Keratinocyte (primary cell): Measurements from ENCODE around the gene ANKRD33. TPM values are rescaled to one million over a fixed set of nuclear protein-coding genes. Genes with fewer than 3 reads are reported as not detected.

Source experiments
- DNase-seq: peaks from one replicate; pipeline ENCODE4 v3.0.0-alpha.2; 2011; ENCODE audit warnings: low read depth, missing footprints, low spot score
- FAIRE-seq: peaks from 2 replicates; lab custom pipeline; 2011; peaks lifted over from hg19 to GRCh38; lab: Jason Lieb, UNC
- H2AFZ ChIP-seq: 2 replicates; pipeline ENCODE4 v1.6.0; 2012; ENCODE audit warnings: low read length, control low read depth, inconsistent platforms; ENCODE audit not compliant: control insufficient read depth
- H3K27ac ChIP-seq: 2 replicates; pipeline ENCODE4 v1.5.1; 2011; ENCODE audit warnings: low read length; ENCODE audit not compliant: control insufficient read depth, insufficient read depth
- H3K27me3 ChIP-seq: 3 replicates; pipeline ENCODE4 v1.6.0; 2011; ENCODE audit warnings: low read length; ENCODE audit not compliant: control insufficient read depth, insufficient read depth; ENCODE audit errors: extremely low read depth
- H3K36me3 ChIP-seq, 2 experiments: 2 replicates in 1 of 2; 3 replicates in 1 of 2; pipeline ENCODE4 v1.5.1; 2011; ENCODE audit warnings: low read length in 2 of 2, mild to moderate bottlenecking in 1 of 2; ENCODE audit not compliant: control insufficient read depth in 2 of 2, insufficient read depth in 2 of 2; ENCODE audit errors: extremely low read depth in 1 of 2
- H3K4me1 ChIP-seq: 3 replicates; pipeline ENCODE4 v1.5.1; 2011; ENCODE audit warnings: low read length; ENCODE audit not compliant: control insufficient read depth, insufficient read depth; ENCODE audit errors: extremely low read depth
- H3K4me2 ChIP-seq: 3 replicates; pipeline ENCODE4 v1.6.0; 2011; ENCODE audit warnings: low read depth, low read length; ENCODE audit not compliant: control insufficient read depth, insufficient read depth; ENCODE audit errors: extremely low read depth
- H3K4me3 ChIP-seq, 3 experiments: fragments of 200-600 bp in 1 of 3; sonication (generic) in 1 of 3; 2 replicates in 2 of 3; 3 replicates in 1 of 3; pipeline ENCODE4 v1.5.1; 2011 to 2016; ENCODE audit warnings: low read length in 3 of 3, mild to moderate bottlenecking in 3 of 3, control low read depth in 2 of 3, inconsistent platforms in 1 of 3, low read depth in 1 of 3, mixed read lengths in 1 of 3, mixed run types in 1 of 3, moderate library complexity in 1 of 3; ENCODE audit not compliant: control insufficient read depth in 2 of 3, insufficient read depth in 2 of 3; ENCODE audit errors: extremely low read depth in 1 of 3
- H3K79me2 ChIP-seq: 2 replicates; pipeline ENCODE4 v1.6.0; 2012; ENCODE audit warnings: low read length; ENCODE audit not compliant: control insufficient read depth, insufficient read depth
- H3K9ac ChIP-seq: 3 replicates; pipeline ENCODE4 v1.6.0; 2011; ENCODE audit warnings: low read length; ENCODE audit not compliant: control insufficient read depth, insufficient read depth; ENCODE audit errors: extremely low read depth
- H3K9me1 ChIP-seq: 3 replicates; pipeline ENCODE4 v1.6.0; 2011; ENCODE audit warnings: low read length; ENCODE audit not compliant: control insufficient read depth, insufficient read depth; ENCODE audit errors: extremely low read depth
- H3K9me3 ChIP-seq: 2 replicates; pipeline ENCODE4 v1.5.1; 2012; ENCODE audit warnings: low read depth, low read length; ENCODE audit not compliant: control insufficient read depth
- H4K20me1 ChIP-seq: 3 replicates; pipeline ENCODE4 v1.6.0; 2011; ENCODE audit warnings: low read length; ENCODE audit not compliant: control insufficient read depth, insufficient read depth; ENCODE audit errors: extremely low read depth
- CTCF ChIP-seq, 3 experiments: IDR thresholded peaks in 1 of 3; conservative IDR thresholded peaks in 1 of 3; optimal IDR thresholded peaks in 1 of 3; 2 replicates in 2 of 3; 3 replicates in 1 of 3; pipeline versions ENCODE3 to v1.5.1; 2011; ENCODE audit warnings: low read length in 3 of 3, mild to moderate bottlenecking in 3 of 3, moderate library complexity in 2 of 3, control low read depth in 1 of 3, inconsistent platforms in 1 of 3; ENCODE audit not compliant: insufficient read depth in 2 of 3; ENCODE audit errors: extremely low read depth in 1 of 3
- EZH2 ChIP-seq: IDR thresholded peaks from one replicate; pipeline ENCODE4 v1.6.1; 2012; ENCODE audit warnings: inconsistent platforms, mild to moderate bottlenecking, low read length, moderate library complexity
- dilution Hi-C: fragments of 300-500 bp; cut with MboI; formaldehyde crosslinking; loops from one replicate; pipeline ENCODE4 v1.7.0; 2020; ENCODE audit warnings: low sequenced_read_pairs; ENCODE audit not compliant: extremely low pct_ligation_motif_present
- polyA plus RNA-seq, 5 experiments: library from polyadenylated mRNA; depleted of rRNA in 3 of 5; stranded (reverse) in 3 of 5; stranded (forward) in 1 of 5; unstranded in 1 of 5; fragments of >200 nt; gene quantifications; 1 replicate in 1 of 5; 2 replicates in 3 of 5; 3 replicates in 1 of 5; pipeline versions ENCODE4 v1.2.1 to v1.2.3, GENCODE V29; 2011 to 2012; ENCODE audit warnings: missing spikeins in 2 of 5, low read depth in 1 of 5, low replicate concordance in 1 of 5

The ANKRD33 gene
- polyA plus RNA-seq, 1 donor (not counting 4 experiments of a cell fraction or from before 2014, with no cell fraction given) = not detected

- no peaks in the 10 kb centered on the region for H4K20me1 ChIP-seq
- dilution Hi-C loops = no loop called here
Observed at GRCh38 chr12:51883295-51883694, 4.6 kb upstream of the ANKRD33 start.

GRCh38 chr12:51883998-51884675 lies 3.8 kb upstream of the ANKRD33 start:
- Histone ChIP-seq H3K9me1 (no peaks in the 10 kb centered on the region), H3K4me2 (no peak overlapping the region), H3K9me3 (no peaks in the 10 kb centered on the region), H3K79me2 (no peaks in the 10 kb centered on the region), H3K4me1 (peaks cover 4% of the 10 kb centered on the region), H3K4me3 (no peak overlapping the region), H3K9ac (no peak overlapping the region), H2AFZ (no peak overlapping the region), H4K20me1 (no peaks in the 10 kb centered on the region), H3K36me3 (no peaks in the 10 kb centered on the region), H3K27me3 (peaks cover 10% of the 10 kb centered on the region), H3K27ac (no peak overlapping the region)
- TF ChIP-seq CTCF (optimal IDR thresholded peaks at IDR 0.05 in 1 of 3, IDR thresholded peaks at IDR 0.05 in 1 of 3, conservative IDR thresholded peaks at IDR 0.05 in 1 of 3; ENCODE audit: extremely low read depth in 1 of 3, insufficient read depth in 2 of 3, low read length in 3 of 3) = no peak
- TF ChIP-seq EZH2 = no peak
- FAIRE-seq (no peak), DNase-seq (no peak)
- dilution Hi-C loops = no loop called here

More at GRCh38 chr12:51883295-51883694, 4.6 kb upstream of the ANKRD33 start:
- H3K4me1 ChIP-seq = peaks cover 4% of the 10 kb centered on the region
- no peak overlapping the region for H2AFZ ChIP-seq
- no peaks in the 10 kb centered on the region for H3K9me1 ChIP-seq
- no peaks in the 10 kb centered on the region for H3K9me3 ChIP-seq
- H3K27ac ChIP-seq = no peak overlapping the region
- no peak overlapping the region for H3K4me3 ChIP-seq
- H3K4me2 ChIP-seq = no peak overlapping the region
- FAIRE-seq (no peak), DNase-seq (no peak)
- H3K9ac ChIP-seq = no peak overlapping the region
- no peak for TF ChIP-seq CTCF (optimal IDR thresholded peaks at IDR 0.05 in 1 of 3, IDR thresholded peaks at IDR 0.05 in 1 of 3, conservative IDR thresholded peaks at IDR 0.05 in 1 of 3; ENCODE audit: extremely low read depth in 1 of 3, insufficient read depth in 2 of 3, low read length in 3 of 3)
- TF ChIP-seq EZH2 = no peak
- no peaks in the 10 kb centered on the region for H3K36me3 ChIP-seq
- H3K79me2 ChIP-seq = no peaks in the 10 kb centered on the region
- peaks cover 2% of the 10 kb centered on the region for H3K27me3 ChIP-seq
